Tibial nerve (tissue), 4 donors: ENCODE results near the gene MYH7.

Source experiments
- EP300 ChIP-seq, 2 donors: sonication (generic); formaldehyde crosslinking; IDR thresholded peaks; one replicate each; pipeline ENCODE4 v1.6.1; 2017; ENCODE audit warnings: antibody characterized with exemption in 2 of 2, mild to moderate bottlenecking in 1 of 2
- POLR2A ChIP-seq, 2 donors: fragments of 450-650 bp; IDR thresholded peaks; one replicate each; pipeline ENCODE4 v1.6.1; 2017; ENCODE audit warnings: antibody characterized with exemption in 2 of 2, mild to moderate bottlenecking in 2 of 2, moderate library complexity in 2 of 2
- TF ChIP-seq, protein P1 (sequence below), 5 experiments: fragments of 200-600 bp in 3 of 5; fragments of 450-650 bp in 2 of 5; sonication (generic) in 3 of 5; IDR thresholded peaks; one replicate each; pipeline ENCODE4 v1.5.1; 2016 to 2019; ENCODE audit warnings: antibody characterized with exemption in 5 of 5, mild to moderate bottlenecking in 3 of 5, moderate library complexity in 2 of 5

DNA sequence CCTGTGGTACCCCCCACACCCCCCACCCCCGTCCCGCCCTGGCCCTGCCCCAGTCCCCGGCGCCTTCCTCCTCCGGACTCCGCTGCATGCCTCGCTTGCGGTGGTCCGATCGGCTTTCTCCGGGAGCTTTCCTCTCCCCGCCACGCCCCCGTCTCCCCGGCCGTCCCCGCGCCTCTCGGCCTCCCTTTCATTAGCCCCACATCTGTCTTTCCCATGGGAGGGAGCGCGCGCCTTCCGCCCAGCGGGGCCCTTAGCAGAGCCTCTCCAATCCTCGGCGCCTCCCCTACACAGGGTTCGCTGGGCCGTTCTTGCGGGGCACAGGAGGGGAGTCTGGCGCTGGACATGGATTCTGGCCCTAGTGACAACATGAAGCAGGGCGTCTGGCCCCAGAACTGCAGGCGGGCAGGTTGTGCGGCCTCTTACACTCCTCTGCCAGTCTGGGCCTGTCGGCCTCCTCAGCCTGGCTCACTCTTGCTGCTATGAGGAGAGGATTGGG lies 69.0 kb downstream of the MYH7 start:
- peak in 1 of 2 donors; percentile 7 for TF ChIP-seq POLR2A (IDR thresholded peaks at IDR 0.05)
- TF ChIP-seq, protein P1, sequence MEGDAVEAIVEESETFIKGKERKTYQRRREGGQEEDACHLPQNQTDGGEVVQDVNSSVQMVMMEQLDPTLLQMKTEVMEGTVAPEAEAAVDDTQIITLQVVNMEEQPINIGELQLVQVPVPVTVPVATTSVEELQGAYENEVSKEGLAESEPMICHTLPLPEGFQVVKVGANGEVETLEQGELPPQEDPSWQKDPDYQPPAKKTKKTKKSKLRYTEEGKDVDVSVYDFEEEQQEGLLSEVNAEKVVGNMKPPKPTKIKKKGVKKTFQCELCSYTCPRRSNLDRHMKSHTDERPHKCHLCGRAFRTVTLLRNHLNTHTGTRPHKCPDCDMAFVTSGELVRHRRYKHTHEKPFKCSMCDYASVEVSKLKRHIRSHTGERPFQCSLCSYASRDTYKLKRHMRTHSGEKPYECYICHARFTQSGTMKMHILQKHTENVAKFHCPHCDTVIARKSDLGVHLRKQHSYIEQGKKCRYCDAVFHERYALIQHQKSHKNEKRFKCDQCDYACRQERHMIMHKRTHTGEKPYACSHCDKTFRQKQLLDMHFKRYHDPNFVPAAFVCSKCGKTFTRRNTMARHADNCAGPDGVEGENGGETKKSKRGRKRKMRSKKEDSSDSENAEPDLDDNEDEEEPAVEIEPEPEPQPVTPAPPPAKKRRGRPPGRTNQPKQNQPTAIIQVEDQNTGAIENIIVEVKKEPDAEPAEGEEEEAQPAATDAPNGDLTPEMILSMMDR (IDR thresholded peaks at IDR 0.05), result no peak
- no peak for TF ChIP-seq EP300 (IDR thresholded peaks at IDR 0.05)
